ENCODE measurements around the gene AGBL5.

The AGBL5 gene

DNA sequence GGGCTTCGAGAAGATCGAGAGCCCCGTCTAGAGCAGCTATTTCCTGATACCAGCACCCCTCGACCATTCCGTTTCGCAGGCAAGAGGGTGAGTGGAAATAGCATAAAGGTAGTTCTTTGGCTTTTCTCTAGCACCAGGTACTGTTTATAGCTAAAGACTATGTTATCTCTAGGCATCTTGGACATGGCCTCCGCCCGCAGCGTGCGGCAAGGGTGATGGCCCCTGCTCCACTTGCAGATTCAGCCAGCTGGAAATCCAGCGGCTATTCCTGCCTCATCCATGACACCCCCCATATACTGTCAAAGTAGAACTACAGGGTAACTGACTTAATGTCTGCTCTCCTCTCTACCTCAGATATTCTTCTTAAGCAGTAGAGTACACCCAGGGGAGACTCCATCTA, 3.3 kb downstream of the AGBL5 start:
- Histone ChIP-seq H3K4me3 (replicated peaks; ENCODE audit: low read depth, low read length) (no peak overlapping the region), H3K36me3 (ENCODE audit: control insufficient read depth, insufficient read depth, low read length) (peaks cover 21% of the 10 kb centered on the region), H3K27me3 (replicated peaks; ENCODE audit: control insufficient read depth, insufficient read depth, low read length) (no peaks in the 10 kb centered on the region)
- TF ChIP-seq, protein P1, sequence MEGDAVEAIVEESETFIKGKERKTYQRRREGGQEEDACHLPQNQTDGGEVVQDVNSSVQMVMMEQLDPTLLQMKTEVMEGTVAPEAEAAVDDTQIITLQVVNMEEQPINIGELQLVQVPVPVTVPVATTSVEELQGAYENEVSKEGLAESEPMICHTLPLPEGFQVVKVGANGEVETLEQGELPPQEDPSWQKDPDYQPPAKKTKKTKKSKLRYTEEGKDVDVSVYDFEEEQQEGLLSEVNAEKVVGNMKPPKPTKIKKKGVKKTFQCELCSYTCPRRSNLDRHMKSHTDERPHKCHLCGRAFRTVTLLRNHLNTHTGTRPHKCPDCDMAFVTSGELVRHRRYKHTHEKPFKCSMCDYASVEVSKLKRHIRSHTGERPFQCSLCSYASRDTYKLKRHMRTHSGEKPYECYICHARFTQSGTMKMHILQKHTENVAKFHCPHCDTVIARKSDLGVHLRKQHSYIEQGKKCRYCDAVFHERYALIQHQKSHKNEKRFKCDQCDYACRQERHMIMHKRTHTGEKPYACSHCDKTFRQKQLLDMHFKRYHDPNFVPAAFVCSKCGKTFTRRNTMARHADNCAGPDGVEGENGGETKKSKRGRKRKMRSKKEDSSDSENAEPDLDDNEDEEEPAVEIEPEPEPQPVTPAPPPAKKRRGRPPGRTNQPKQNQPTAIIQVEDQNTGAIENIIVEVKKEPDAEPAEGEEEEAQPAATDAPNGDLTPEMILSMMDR (IDR thresholded peaks at IDR 0.05; ENCODE audit: insufficient read depth, low read length, poor library complexity, severe bottlenecking), result no peak
- no peak for DNase-seq (ENCODE audit: extremely low read depth, insufficient read length)

DNA sequence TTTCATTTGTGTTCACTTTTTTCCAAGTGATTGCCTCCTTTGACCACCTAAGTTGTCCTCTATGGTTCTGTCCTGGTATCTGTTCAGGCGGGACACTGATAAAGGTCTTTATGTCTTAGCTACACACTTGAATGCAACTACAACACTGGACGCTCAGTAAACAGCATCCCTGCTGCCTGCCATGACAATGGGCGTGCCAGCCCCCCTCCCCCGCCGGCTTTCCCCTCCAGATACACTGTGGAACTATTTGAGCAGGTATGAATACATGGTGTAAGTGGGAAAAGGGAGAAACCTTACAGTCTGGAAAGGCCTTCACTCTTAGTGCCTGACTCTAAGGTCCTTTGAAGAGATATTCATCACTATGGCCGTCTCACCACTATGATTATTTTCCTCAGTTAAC, 5.7 kb downstream of the AGBL5 start:
- TF ChIP-seq, protein P1 (IDR thresholded peaks at IDR 0.05; ENCODE audit: insufficient read depth, low read length, poor library complexity, severe bottlenecking), result no peak
- Histone ChIP-seq H3K36me3 (ENCODE audit: control insufficient read depth, insufficient read depth, low read length) (peaks cover 21% of the 10 kb centered on the region), H3K27me3 (replicated peaks; ENCODE audit: control insufficient read depth, insufficient read depth, low read length) (no peaks in the 10 kb centered on the region), H3K4me3 (replicated peaks; ENCODE audit: low read depth, low read length) (no peak overlapping the region)
- DNase-seq (ENCODE audit: extremely low read depth, insufficient read length), result no peak

DNA sequence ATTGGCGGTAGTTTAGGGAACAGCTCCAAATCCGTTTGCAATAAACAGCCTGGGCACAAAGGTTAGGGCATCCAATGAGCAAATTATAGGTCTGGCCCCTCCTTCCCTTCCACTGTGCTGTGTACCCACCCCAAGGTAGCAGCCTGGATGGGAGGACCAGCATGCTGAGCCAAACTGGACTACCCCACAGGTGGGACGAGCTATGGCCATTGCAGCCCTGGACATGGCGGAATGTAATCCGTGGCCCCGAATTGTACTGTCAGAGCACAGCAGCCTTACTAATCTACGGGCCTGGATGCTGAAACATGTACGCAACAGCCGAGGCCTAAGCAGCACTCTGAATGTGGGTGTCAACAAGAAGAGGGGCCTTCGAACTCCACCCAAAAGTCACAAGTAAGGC, 6.7 kb downstream of the AGBL5 start:
- H3K36me3 ChIP-seq (ENCODE audit: control insufficient read depth, insufficient read depth, low read length), result peaks cover 21% of the 10 kb centered on the region
- no peak for DNase-seq (ENCODE audit: extremely low read depth, insufficient read length)
- H3K27me3 ChIP-seq (replicated peaks; ENCODE audit: control insufficient read depth, insufficient read depth, low read length), result no peaks in the 10 kb centered on the region
- H3K4me3 ChIP-seq (replicated peaks; ENCODE audit: low read depth, low read length), result no peak overlapping the region
- TF ChIP-seq, protein P1 (IDR thresholded peaks at IDR 0.05; ENCODE audit: insufficient read depth, low read length, poor library complexity, severe bottlenecking), result no peak

DNA sequence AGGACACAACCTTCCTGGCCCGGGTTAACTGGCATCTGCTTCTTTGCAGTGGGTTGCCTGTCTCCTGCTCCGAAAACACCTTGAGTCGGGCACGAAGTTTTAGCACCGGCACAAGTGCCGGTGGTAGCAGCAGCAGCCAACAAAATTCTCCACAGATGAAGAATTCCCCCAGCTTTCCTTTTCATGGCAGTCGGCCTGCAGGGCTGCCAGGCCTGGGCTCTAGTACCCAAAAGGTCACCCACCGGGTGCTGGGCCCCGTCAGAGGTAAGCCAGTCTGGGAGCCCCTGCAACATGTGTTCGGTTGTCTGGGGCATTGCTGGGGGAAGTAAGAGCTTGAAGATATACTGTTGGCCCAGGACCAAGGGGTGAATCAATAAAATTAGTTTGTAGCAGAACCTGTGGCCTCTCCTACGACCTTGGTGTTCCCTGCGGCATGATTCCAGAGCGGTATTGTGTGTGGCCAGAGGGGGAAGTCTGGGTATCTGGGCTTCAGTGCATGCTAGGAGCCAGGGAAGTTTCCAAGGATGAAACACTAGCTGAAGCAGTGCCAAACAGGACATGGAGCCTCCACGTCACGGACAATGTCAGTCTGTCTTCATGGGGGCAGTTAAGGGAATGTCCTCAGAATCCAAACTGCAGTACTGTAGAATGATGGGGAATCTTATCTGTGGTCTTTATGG, 7.8 kb downstream of the AGBL5 start:
- TF ChIP-seq, protein P1 (IDR thresholded peaks at IDR 0.05; ENCODE audit: insufficient read depth, low read length, poor library complexity, severe bottlenecking), result no peak
- Histone ChIP-seq H3K36me3 (ENCODE audit: control insufficient read depth, insufficient read depth, low read length) (peaks cover 18% of the 10 kb centered on the region), H3K27me3 (replicated peaks; ENCODE audit: control insufficient read depth, insufficient read depth, low read length) (no peaks in the 10 kb centered on the region), H3K4me3 (replicated peaks; ENCODE audit: low read depth, low read length) (no peak overlapping the region)
- no peak for DNase-seq (ENCODE audit: extremely low read depth, insufficient read length)

DNA sequence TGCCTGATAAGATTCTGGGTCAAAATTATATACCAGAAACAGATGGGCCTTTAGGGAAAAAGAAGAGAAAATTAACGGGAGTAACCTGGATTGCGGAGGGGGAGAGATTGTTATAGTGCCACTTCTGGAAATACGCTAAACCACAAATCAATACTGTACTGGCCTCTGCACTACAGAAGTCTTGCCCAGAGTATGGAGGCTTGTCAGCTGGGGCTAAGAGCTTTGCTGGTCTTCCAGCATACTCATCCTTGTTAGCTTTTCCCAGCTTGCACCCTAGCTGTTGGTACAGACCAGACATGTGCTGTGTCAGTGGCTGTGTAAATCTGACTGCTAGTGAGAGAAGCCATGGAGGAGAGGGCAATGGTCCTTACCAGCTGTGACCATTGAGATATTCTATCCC, 8.9 kb downstream of the AGBL5 start:
- Histone ChIP-seq H3K27me3 (replicated peaks; ENCODE audit: control insufficient read depth, insufficient read depth, low read length) (no peaks in the 10 kb centered on the region), H3K36me3 (ENCODE audit: control insufficient read depth, insufficient read depth, low read length) (peaks cover 15% of the 10 kb centered on the region), H3K4me3 (replicated peaks; ENCODE audit: low read depth, low read length) (no peak overlapping the region)
- DNase-seq (ENCODE audit: extremely low read depth, insufficient read length), result no peak
- TF ChIP-seq, protein P1 (IDR thresholded peaks at IDR 0.05; ENCODE audit: insufficient read depth, low read length, poor library complexity, severe bottlenecking), result no peak

DNA sequence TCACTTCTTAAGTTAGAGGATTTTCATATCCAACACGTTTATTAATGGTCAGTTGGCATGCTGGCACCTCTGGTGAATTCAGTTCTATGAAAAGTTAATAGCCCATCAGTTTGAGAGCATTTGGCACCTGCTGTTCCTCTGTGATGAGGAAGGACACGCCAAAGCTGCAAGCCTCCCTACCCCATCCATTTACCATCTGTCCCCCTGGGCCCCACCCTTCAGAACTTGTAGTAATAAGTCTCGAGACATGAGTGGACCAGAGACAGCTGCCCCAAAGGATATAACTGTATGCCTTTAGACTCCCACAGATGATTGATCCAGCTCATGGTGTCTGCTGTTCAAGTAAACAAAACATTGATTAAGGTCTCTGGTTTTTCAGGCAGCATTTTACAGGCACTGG, 13.7 kb downstream of the AGBL5 start:
- no peaks in the 10 kb centered on the region for H3K27me3 ChIP-seq (replicated peaks; ENCODE audit: control insufficient read depth, insufficient read depth, low read length)
- no peak for DNase-seq (ENCODE audit: extremely low read depth, insufficient read length)
- TF ChIP-seq, protein P1 (IDR thresholded peaks at IDR 0.05; ENCODE audit: insufficient read depth, low read length, poor library complexity, severe bottlenecking), result no peak
- H3K36me3 ChIP-seq (ENCODE audit: control insufficient read depth, insufficient read depth, low read length), result peaks cover 21% of the 10 kb centered on the region
- no peak overlapping the region for H3K4me3 ChIP-seq (replicated peaks; ENCODE audit: low read depth, low read length)

Data from GM06990 (cell line).